ENCODE measurements around the gene RRAS.

RRAS gene

DNA sequence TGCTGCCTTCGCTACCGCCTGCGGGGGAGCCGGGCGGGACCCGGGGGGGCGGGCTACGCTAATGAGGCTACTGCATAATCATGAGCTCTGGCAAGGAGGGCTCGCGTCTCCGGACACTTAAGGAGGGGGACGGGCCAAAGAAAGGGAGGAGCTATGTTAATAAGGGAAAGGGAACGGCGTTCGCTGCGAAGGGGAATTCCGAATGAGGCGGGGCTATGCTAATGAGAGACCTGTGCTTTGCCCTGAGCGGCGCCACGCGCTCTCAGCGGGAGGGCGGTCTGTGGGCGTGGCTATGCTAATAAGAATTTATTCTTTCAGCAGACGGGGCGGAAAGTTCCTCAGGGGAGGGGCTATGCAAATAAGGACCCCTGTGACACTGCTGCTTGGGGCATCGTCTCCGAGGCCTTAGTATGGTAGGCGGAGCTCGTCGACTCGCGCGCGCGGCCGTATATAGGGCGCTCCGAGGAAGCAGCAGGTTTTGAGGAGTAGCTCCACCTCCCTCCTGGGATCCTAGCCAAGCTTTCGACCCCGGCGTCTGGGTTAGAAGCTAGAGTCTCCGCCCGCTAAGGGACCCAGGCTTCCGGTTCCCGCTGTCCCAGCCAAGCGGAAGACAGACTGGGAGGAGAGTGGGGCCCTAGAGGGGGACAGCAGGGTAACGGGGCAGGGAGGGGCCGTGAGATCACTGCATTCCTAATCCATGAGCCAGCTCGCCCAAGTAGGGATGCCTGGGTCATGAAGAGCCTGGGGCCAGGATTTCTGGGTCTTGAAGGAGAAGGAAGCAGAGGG lies at the start of gene RRAS:
Gene RRAS (minus strand): TSS at position 31 of the 786 bp plus-strand sequence. CDS start 45 bp downstream, outside the sequence.
- peak; percentile 100 for DNase-seq

DNA sequence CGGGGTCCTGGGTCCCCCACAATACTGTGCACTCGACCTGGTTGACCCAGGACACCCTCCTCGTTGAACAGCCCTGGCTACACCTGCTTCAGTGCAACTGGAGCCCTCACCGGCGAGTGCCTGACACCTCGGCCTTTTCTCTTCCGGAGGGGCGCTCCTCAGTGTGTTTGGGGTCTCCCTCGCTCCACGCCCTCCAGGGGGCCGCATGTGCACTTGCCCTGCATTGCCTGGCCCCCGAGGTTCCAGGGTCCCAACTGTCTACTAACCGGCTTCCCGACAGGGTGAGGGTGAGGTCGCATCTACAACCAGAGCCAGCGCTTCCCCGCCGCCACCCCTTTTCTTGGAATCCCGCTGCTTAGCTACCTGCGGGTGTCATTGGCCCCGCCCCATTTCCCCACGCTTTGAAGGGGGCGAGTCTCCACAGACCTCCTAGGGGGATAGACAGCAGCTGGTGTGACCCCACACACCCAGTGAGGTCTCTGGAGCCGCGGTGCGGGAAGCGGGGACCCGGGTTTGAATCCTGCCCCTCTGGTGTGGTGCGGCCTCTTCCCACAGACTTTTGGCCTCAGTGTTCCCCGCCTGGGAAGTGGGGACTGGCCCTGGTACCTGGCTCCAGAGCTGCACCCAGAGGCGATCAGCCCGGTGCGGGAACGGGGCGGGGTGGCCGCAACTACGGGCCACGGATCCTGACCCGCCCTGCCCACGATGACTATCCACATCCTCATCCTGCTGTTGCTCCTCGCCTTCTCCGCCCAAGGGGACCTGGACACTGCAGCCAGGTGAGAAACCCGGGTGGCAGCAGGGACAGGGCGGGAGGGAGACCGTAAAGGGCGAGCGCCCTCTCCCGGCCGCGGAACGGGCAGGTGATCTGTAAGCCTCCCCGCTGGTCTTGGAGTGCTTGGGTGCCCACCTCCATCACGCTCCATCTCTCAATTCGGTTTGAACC lies 49.5 kb upstream of the RRAS start, which contains the start of gene ADM5:
Gene ADM5 (plus strand): TSS at position 462 of the 946 bp plus-strand sequence. CDS start 244 bp downstream, at position 706.
- peak in 1 of 2 donors; percentile 42 for DNase-seq

DNA sequence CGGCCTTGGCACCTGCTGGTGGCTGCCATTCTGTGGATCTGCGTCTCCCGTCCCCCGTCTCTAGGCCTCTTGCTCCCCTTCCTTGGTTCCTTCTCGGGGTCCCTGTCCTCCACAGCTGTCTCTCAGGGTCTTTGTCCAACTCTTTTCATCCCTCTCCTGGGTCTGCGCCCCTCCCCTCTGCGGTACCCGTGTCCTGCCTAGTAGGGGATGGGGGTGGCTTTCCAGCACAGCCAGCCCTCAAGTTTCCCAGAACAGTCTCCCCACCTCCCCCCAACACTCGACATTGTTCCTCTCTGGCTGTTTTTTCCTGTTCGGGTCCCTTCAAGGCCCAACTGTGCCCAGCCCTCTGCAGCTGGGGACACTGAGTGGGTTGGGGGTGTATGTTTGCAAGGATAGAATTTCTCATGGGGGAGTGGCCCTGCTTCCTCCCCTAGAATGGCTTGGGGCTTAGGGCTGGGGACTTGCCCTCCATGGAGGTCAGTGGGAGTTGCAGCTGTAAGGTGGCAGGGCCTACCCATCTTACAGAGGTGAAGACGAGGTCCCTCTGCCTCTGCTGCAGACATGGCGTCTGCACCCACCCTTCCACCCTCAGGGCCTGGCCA lies 48.7 kb upstream of the RRAS start:
- DNase-seq = no peak

DNA sequence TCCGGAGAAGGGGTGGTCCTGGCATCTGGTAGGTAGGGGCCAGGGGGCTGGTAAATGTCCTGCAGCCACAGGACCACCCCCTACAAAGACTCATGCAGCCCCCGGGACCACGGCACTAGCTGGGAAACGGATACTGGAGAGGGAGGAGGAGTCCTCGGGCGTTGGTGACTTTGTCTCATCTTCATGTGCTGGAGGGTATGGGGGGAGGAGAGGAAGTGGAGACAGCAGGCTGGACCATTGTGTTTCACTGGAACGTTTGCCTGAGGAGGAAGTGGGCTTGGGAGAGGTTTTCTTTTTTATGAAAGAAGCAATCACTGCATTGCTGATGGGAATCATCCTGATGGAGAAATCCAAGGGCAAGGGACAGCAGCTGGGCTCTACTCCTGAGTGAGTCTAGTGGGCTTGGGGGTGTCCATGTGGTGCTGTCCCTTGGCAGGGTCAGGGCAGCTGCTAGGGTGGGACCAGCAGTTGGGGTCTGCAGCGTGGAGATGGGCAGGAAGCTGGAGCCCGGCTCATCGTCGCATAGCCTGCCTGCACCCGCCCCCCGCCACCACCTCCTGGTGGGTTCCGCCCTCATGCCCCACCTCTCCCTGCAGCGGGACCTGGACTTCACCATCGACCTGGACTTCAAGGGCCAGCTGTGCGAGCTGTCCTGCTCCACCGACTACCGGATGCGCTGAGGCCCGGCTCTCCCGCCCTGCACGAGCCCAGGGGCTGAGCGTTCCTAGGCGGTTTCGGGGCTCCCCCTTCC lies 47.8 kb upstream of the RRAS start:
- no peak for DNase-seq

DNA sequence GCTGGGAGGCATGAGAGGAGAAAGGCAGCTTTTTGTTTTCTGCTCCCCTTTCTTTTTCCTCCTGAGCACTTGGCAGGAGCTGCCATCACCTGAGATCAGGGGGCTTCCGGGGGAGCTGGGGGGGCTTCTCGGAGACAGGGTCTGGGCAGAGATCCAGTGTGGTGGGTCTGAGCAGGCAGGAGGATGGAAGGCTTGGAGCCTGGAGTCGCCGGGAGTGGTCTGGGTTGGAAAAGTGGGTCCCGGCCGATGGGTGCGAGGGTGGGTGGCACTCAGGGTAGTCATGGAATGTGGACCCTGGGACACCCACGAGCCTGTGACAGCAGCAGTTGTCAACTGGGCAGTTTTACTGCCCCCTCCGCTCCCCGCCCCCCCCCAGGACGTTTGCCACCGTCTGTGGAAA lies 47.2 kb upstream of the RRAS start:
- no peak for DNase-seq

DNA sequence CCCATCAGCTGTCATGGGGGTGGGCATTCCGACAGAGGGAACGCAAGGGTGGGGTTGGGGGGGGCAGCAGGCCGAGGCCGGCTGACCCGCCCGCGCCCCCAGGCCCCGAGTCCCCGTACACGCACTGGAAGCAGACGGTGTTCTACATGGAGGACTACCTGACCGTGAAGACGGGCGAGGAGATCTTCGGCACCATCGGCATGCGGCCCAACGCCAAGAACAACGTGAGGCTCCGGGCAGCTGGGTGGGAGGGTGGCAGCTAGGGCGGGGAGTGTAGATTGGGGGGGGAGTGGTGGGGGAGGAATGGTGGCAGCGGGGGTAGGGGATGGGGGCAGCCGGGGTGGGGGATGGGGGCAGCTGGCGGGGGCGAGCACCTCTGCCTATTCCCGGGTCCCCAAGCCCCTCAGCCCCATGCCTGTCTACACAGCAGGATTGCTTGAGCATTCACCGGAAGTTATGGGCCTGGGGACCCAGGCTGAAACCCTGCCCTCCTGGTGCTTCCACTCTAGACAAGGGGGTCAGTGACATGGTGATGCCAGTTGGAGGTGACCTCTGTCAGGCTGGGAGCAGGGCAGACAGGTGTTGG lies 46.7 kb upstream of the RRAS start:
- no peak for DNase-seq

DNA sequence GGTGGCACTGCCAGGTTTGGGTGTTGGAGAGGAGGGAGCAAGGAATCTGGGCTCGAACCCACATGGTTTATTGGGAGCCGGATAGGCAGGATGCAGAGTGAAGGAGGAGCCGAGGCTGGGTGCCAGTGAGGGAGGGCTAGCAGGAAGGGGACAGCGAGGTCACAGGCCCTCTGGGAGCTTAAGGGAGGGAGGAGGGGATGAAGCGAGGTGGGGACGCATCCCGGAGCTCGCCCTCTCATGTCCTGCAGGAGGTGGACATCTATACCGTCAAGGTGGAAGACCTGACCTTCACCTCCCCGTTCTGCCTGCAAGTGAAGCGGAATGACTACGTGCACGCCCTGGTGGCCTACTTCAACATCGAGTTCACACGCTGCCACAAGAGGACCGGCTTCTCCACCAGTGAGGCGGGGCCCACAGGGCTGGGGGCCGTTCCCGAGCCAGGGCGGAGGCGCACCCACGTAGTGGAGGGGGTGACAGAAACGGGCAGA lies 45.9 kb upstream of the RRAS start:
- no peak for DNase-seq

DNA sequence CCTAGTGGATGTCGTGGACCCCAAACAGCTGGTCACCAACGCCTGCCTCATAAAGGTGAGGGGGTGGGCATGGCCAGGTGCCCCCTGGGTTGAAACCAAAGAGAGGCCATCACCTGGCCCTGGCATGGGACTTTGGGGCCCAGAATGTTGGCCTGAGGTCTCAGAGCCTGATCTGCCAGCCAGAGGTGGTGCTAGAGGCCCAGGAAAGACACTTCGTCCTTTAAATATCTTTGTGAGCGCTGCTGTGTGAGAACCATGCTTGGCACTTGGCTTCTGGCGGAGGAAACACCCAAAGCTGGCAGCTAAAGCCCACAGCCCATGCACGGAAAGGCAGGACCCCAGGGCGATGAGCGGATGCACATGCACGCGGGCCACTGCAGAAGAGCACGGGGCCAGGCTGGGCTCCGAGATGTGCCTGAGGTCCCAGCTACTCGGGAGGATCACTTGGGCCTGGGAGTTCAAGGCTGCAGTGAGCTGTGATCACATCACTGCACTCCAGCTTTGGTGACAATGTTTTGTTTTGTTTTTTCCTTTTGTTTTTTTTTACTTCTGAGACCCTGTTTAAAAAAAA lies 45.1 kb upstream of the RRAS start:
- no peak for DNase-seq

DNA sequence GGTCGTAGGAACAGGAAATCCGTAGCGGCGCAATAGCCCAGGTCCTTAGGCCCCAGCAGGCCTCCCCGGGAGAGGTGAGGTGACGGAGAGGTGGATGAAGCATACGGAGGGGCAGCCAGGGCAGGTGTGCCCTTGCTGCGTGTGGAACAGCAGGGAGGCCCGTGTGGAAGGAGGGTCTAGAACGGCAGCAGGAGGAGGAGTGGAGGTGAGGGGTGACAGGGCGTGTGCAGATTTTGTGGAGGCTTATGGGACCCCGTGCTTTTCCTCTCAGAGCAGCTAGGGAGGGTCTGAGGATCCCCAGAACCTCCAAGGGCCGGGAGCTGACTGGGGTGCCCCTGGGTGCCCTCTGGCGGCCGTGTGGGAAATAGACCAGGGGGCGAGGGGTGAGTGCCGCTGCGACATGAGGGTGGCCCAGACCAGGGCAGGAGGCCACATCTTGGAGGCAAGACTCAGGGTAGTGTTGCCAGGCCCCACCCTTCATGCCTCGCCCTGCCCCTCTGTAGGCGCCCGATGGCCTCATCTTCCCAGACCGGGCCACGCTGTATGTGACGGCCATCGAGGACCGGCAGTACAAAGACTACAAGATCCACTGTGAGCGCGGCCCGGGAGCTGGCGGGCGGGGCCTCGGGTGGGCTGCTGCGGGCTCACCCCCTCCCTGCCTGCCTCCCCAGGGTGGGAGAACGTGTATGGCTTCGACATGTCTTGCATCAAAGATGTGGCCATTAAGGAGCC lies 44.5 kb upstream of the RRAS start:
- DNase-seq = no peak

DNA sequence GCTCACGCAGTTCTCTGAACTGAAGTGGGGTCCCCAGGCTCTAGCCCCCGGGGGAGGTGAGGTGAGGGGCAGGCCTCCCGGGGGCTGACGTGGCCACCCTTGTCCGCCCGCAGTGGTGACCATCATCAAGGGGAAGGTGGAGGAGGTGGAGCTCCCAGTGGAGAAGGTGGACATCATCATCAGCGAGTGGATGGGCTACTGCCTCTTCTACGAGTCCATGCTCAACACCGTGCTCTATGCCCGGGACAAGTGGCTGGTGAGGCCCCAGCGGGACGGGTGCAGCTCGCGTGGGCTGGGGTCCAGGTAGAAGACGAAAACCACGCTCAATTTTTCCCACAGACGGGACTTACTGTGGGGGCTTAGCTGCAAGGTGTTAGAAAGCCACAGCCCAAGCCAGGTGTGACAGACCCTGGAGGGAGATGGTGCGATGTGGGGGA lies 43.9 kb upstream of the RRAS start:
- no peak for DNase-seq

DNA sequence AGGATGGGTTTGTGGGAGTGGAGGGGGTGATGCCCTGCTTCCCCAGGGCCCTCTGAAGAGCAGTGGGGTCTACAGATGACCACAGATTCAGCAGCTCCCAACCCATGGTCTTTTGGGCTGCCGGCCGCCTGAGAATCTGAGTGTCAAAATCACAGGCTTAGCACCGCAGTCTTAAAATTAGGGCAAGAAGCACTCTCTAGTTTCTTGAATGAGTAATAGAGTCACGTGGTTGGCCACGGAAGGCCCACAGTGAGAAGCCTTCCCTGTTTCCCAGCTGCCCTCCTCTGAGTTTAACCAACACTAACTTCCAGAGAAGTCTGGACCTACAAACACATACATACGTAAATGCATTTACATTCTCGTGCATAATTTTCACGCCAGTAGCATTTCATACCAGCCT lies 42.3 kb upstream of the RRAS start:
- no peak for DNase-seq

DNA sequence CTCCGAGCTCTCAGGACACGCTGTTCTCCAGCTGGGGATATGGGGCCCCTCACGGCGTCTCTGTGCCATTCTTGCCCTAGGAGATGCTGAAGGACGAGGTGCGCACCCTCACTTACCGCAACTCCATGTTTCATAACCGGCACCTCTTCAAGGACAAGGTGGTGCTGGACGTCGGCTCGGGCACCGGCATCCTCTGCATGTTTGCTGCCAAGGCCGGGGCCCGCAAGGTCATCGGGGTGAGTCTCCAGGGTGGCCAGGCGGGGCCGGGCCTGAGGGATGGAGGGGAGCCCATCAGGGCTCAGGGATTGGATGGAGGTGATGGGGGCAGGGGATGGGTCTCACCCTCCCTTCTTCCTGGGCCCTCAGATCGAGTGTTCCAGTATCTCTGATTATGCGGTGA lies 41.9 kb upstream of the RRAS start:
- no peak for DNase-seq

DNA sequence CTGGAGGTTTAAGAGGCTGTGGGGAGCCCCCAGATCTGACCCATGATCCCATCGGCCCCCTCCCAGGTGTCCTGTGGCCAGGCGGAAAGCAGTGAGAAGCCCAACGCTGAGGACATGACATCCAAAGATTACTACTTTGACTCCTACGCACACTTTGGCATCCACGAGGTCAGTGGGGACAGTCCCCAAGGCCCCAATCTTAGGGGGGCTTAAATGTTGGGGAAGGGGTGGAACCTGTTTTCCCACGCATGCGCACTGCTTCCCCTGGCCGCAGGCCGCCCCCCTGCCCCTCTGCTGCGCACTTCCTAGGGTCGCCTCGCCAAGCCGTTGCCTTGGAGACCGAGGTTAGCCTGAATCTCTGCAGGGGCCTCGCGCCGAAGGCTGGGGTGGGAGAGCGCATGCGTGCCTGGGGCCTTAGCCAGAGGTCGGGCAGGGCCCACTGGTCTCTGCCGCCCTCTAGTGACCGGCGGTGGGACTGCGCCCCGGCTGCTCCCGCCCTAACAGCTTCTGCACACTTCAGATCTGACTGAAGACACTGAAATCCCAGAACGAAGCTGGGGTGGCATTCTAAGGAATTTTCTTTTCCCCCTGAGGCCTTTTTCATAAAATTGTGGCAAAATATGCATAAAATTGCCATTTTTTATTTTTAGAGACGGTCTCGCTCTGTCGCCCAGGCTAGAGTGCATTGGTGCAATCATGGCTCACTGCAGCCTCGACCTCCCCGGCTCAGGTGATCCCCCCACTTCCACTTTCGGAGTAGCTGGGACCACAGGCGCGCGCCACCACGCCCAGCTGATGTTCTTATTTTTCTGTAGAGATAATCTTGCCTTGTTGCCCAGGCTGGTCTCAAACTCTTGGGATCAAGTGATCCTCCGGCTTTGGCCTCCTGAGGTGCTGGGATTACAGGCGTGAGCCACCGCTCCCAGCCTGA lies 40.7 kb upstream of the RRAS start:
- DNase-seq = peak; percentile 92 to 93

DNA sequence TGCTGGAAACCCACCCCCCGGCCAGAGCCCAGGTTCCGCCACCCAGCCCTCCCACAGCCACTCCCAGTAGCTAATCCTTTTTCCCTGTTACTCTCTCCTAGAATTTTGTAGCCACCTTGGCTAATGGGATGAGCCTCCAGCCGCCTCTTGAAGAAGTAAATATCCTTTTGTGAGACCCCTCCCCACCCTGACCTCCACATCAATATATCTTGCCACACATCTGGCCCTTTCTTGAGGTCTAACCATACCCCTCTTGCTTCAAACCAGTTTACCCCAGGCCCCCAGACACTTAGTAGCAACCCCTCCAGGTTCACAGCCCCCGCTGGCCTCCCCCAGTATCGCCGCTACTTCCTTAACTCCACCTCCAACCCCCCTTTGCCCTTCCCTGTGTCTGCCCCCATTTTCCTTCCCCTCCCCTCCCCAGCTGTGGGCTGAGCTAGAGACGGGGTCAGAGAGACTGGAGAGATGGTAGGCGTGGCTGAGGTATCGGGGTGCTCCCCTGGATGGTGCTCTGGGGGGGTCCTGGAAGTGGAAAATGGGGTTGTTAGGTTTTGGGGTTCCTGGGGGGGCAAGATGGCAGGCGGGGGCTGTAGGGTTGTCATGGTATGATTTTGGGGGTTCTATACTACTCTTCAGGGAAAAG lies 39.9 kb upstream of the RRAS start:
- no peak for DNase-seq

DNA sequence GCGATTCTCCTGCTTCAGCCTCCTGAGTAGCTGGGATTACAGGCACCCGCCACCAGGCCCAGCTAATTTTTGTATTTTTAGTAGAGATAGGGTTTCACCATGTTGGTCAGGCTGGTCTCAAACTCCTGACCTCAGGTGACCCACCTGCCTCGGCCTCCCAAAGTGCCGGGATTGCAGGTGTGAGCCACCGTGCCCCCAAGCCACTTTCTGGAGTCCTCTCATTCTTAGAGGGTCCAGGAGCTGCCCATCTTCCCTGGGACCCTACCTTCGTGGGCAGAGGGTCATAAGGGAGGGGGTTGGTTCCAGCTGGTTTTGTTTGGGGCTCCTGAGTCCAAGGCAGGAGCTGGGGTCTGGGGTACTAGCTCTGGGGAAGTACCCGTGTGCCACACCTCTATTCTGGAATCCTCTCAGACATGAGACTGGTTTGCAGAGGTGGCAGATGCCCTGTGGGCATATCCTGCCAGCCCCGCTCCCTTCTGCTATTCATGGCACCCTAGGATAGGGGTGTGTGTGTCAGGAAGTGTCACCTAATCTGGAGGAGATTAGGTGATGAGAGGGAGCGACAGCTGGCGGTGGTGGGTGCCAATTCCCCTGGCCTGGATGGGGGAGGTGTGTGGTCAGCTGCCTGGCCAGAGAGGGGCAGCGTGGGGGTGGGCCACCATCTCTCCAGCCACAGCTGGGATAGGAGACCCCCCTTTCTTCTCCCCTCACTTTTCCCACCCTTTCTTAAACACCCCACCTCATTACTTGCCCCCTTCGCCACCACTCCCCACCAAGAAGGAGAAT lies 39.2 kb upstream of the RRAS start:
- no peak for DNase-seq

DNA sequence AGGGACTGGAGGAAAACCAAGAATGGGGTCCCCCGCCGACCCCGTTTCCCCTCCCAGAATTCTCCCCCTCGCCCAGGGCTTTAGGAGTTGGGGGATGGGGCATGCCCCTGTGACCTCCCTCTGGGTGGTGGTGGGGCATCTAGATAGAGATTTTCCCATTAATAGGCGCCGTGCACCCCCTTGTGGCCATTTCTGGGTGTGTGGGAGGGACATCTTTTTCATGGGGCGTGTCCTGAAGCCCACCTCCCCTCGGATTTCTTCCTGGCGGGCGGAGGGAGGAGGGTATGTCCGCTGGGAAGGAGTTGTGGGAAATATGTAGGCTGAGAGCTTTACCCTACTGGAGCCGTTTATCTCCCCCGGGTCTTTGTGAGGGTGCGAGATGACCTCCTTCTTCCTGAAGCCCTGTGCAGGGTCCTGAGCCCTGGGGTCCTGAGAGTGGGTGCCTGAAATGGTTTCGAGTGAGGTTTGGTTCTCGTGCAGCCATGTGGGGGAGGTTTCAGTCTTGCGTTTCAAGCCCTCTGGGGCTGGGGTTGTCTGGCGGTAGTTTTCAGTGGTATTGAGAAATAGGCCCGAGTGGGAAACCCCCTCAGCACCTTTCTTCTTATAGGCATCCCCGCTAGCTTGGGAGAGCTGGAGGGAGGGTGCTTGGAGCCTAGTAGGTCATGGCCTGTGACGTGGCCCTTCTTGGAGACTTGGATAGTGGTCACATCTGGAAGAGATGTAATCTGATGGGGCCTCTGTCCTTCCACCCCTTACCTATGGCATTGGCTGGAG lies 38.1 kb upstream of the RRAS start:
- peak; percentile 81 to 84 for DNase-seq

DNA sequence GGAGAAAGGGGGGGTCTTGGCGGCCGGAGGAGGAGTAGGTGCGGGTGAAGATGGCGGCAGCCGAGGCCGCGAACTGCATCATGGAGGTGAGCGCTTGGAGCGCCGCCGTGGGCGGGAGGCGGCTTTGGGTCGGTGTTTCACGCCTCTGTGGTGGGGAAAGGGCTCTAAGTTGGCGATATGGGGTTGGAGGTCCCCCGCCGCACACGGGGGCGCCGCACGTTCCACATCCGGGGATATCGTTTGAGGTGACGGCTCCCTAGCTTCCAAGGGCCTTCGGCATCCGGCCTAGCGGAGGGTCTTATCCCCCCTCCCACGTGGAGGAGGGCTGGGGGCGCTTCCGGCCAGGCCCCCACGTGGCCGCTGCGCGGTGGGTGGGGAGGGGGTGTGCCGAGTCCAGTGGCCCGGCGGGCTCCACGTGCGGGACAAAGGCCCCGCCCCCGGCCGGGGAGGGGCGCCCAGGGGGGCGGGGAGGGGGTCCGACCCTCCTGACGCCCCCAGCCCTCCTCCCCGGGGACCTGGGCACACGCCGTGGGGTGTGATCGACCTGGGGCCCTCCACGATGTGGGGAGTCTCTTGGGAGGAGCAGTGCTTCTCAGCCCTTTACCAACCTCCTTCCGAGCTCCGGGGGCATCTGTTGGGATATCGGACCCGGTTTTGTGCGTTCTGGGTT lies 37.4 kb upstream of the RRAS start, which contains the start of gene PRMT1:
Gene PRMT1 (plus strand): TSS at position 41 of the 670 bp plus-strand sequence. CDS start 10 bp downstream, at position 51.
- DNase-seq = peak; percentile 52 to 62
